SIG-M5 treated with dmso at 0.1 percent for 504 hours (cell line): ENCODE measurements around the gene CA4.

ENCODE experiments used
- DNase-seq: peaks from one replicate; lab custom pipeline; 2025; ENCODE audit not compliant: unreplicated experiment; lab: John Stamatoyannopoulos, UW

The CA4 gene

DNA sequence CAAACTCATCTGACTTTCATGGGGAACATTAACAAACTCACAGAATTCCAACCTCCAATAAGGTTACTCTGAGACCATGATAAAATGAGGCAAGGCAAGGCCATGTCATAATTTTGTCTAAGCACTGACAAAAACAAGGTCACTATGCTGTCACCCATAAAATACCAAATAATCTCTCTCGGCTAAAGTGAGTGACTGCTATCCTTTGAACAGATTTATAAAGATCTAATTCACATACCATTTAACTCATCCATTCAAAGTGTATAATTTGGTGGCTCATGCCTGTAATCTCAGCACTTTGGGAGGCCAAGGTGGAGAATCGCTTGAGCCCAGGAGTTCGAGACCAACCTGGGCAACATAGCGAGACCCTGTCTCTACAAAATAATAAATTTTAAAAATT is 20.6 kb upstream of the CA4 start:
- no peak for DNase-seq

DNA sequence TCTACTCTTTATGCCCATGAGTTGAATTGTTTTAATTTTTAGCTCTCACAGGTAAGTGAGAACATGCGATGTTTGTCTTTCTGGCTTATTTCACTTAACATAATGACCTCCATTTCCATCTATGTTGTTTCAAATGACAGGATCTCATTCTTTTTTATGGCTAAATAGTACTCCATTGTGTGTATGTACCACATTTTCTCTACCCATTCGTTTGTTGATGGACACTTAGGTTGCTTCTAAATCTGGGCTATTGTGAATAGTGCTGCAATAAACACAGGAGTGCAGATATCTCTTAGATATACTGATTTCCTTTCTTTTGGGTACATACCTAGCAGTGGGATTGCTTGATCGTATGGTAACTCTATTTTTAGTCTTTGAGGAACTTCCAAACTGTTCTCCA is 19.3 kb upstream of the CA4 start:
- no peak for DNase-seq

- DNase-seq, result no peak
Observed at GRCh38 chr17:60134396-60135150, 15.2 kb upstream of the CA4 start.

DNA sequence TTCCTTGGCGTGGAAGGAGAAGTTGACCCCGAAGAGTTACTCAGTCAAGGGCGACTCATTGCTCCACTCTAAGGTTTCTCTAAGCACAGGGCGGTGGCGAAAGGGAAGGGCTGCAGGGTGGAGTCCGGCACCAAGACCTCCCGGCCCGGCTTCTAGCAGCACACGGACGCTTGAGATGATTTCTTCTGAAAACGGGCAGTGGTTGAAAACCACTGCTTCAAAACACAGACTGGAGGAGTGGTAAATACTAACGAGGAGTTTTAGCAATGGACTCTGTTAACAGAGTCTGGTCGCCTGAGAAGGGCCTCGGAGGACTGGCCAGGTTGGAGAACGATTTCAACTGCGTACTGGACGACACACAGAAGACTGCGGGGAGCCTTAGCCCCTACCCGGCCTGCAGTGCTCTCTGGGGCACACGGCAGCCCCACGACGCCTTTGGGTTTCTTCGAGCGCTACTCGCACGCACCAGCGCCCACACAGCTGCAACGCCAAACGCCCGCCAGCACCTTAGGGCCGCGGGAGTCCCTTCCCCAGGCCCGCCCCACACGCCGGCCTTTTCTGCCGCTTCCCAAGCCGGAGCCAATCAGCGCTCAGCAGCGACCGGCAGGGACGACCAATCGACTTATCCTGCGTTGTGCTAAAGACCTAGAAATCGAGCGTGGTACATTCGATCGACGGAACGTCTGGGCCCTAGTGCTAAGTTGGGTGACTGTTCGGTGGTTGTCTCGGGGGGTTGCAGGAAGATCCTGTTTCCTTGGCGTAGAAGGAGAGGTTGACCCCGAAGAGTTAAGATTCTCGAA is 14.4 kb upstream of the CA4 start:
- DNase-seq, result peak; percentile 93

DNA sequence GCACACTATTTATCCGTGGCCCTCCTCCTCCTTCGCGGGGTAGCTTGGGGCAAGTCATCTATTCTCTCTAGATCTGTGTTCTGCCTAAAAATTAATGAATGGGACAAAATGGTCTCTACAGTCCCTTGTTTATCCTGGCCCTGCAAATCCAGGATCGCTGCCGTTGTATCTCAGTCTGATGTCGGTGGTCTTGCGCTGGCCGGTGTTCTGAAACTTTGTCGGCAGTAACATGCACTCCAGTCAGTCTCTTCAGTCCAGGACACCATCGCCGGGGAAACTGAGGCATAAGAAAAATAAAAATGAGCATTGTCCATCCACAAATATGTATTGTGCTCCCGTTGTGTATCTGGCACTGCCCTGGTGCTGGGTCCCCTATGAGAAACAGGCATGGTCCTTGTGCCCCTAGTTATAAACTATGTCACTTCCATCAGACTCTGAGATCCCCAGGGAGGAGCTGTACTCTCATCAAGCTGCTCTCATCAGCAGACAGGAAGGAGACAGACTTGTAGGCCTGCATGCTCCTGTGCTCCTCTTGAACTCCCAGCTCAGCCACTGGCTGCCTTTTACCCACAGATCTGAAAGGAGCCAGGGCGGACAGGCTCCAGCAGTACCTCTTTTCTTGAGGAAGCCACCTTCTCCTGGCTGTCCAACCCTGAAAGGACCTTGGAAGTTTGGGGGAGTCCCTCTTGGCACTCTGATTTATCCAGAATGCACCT is 13.7 kb upstream of the CA4 start:
- no peak for DNase-seq

- no peak for DNase-seq
Observed at GRCh38 chr17:60137731-60138130, 12.0 kb upstream of the CA4 start.

DNA sequence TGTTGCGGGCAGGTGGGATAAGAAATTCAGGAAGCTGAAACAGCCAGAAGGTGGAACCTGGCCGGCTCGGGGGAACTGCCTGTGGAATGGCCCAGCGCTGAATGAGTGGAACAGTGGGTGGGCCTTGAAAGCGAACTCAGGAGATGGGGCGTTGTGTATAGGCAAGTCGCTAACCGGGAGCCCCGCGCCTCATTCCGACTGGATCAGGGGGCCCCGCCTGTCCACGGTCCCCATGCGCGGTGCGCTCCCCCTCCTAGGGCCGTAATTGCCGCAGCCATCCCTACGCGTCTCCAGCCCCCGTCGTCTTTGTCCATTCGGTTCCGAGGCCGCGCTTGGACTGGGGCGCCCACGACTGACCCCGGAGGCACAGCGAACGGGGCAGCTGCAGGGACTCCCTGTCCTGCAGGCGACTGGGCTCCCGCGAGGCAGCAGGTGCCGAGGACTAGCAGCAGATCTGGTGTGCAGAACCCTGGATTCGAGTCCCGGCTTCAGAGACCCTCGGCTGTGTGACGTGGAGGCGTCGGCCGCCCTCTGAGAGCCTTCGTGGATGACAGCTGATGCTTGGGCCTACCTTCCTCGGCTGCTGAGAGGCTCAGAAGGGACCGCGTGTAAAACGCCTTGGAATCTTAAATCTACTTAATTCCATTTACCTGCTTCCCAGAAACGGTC is 10.9 kb upstream of the CA4 start:
- no peak for DNase-seq

- DNase-seq, result peak; percentile 74
Observed at GRCh38 chr17:60139438-60140285, 10.1 kb upstream of the CA4 start.

- no peak for DNase-seq
Observed at GRCh38 chr17:60141111-60142018, 8.4 kb upstream of the CA4 start.

DNA sequence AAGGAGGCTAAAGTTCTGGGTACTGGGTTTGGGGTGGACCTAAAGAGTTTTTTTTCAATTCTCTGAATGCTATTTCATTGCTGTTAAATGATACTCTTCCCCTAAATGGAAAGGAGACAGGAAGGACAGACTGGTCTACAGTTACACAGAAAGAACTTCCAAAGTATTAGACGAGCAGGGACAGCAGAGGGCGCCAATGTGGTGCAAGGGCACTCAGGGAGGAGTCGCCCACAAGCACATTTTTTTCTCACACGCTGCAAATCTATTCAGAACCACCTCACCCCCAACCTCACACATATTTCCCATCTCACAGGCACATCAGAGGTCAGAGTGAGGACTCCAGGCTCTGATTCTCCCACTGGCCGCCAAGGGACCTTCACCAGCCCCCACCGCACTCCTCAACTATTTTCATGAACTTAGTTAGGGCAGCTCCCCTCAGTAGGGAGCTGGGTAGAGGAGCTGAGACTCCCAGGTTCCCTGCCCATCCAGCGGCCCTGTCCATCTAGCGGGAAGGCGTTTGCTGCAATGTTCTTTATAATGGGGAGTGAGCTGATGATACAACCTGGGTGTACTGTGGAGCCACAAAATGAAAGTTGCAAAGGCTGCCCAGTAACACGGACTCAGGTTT is 6.8 kb upstream of the CA4 start:
- peak; percentile 100 for DNase-seq

- DNase-seq, result no peak
Observed at GRCh38 chr17:60145006-60145935, 4.5 kb upstream of the CA4 start.

DNA sequence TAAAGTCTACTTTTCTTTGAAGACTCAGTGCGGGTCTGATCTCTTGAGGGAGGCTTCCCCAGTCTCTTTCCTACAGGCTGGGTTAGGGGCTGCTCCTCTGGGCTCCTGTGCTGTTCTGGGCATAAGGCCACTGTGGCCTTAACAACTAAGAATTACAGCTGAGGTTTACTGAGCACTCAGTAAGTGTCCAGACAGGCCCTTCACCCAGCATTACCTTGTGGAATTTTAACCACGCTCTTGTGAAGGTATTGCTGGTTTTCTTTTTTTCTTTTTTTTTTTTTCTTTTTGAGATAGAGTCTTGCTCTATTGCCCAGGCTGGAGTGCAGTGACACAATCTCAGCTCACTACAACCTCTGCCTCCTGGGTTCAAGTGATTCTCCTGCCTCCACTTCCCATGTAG is 3.6 kb upstream of the CA4 start:
- no peak for DNase-seq

- peak; percentile 71 for DNase-seq
Observed at GRCh38 chr17:60147553-60148223, 2.1 kb upstream of the CA4 start.

GRCh38 chr17:60148373-60148772 is 1.4 kb upstream of the CA4 start:
- no peak for DNase-seq

GRCh38 chr17:60151355-60151754 is 1.6 kb downstream of the CA4 start:
- no peak for DNase-seq

DNA sequence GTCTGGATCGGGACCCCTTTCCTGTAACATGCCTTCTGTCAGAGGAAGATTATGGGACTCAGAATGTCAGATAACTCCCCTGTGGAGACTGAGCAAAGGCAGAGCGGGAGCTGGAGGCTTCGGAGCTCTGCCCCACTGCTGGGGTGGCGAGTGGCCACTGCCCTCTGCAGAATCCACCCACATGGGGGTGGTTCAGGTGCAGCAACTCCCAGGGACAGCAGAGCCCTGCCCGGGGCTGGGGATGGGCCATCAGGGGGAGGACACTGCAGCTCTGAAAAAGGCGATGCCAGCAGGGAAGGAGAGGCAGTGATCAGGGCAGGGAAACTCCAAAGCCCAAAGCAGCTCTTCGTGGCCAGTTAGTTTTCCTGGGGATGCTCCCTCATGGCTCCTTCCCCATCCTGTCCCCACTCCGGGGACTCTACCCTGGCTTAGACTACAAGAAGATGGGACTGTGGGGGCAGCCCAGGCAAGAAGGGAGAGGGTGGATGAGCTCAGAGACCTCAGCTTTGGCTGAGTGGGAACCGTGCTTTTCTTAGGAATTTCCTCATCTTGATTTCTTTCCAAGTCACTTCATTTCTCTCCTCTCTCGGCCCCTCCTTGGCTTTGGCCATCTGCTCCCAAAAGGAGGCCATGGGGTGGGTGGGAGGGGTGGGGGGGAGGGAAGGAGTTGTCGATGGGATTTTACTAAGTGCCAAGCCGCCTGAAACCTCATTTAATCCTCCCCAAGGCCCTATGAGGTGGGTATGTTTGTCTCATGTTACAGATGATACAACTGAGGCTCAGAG is 4.0 kb downstream of the CA4 start:
- DNase-seq, result no peak
